Measurements from ENCODE around the gene EML2.
A peak's percentile ranks its signal among the peaks of the same experiment; 100 is the strongest.

The EML2 gene

DNA sequence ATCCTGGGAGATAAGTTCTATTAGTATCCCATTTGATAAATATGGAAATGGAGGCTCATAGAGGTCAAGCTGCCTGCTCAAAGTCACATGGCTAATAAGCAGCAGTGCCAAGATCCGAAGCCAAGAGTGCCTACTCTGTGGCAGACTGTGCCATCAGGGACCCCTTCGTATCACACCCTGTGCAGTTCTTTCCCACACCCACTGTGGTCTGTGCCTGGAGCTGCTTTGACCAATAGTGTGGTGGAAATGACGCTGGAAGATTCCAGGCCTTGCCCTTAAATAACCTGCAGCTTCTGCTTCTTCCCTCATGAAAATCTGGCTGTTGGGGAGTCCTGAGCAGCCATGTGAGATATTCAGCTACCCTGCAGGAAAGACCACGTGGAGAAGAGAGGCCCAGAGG is 64.7 kb downstream of the EML2 start:
- H3K4me3 ChIP-seq (ENCODE audit: low read length), result peak overlapping the region; percentile 17; the same call in 1 of the 2 replicates
- TF ChIP-seq, protein P1, sequence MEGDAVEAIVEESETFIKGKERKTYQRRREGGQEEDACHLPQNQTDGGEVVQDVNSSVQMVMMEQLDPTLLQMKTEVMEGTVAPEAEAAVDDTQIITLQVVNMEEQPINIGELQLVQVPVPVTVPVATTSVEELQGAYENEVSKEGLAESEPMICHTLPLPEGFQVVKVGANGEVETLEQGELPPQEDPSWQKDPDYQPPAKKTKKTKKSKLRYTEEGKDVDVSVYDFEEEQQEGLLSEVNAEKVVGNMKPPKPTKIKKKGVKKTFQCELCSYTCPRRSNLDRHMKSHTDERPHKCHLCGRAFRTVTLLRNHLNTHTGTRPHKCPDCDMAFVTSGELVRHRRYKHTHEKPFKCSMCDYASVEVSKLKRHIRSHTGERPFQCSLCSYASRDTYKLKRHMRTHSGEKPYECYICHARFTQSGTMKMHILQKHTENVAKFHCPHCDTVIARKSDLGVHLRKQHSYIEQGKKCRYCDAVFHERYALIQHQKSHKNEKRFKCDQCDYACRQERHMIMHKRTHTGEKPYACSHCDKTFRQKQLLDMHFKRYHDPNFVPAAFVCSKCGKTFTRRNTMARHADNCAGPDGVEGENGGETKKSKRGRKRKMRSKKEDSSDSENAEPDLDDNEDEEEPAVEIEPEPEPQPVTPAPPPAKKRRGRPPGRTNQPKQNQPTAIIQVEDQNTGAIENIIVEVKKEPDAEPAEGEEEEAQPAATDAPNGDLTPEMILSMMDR (IDR thresholded peaks at IDR 0.05; ENCODE audit: low read length), result no peak
- TF ChIP-seq EZH2phosphoT487 (IDR thresholded peaks at IDR 0.05; ENCODE audit: low read length) (no peak), EZH2 (optimal IDR thresholded peaks at IDR 0.05; ENCODE audit: low read depth, low read length) (no peak)

DNA sequence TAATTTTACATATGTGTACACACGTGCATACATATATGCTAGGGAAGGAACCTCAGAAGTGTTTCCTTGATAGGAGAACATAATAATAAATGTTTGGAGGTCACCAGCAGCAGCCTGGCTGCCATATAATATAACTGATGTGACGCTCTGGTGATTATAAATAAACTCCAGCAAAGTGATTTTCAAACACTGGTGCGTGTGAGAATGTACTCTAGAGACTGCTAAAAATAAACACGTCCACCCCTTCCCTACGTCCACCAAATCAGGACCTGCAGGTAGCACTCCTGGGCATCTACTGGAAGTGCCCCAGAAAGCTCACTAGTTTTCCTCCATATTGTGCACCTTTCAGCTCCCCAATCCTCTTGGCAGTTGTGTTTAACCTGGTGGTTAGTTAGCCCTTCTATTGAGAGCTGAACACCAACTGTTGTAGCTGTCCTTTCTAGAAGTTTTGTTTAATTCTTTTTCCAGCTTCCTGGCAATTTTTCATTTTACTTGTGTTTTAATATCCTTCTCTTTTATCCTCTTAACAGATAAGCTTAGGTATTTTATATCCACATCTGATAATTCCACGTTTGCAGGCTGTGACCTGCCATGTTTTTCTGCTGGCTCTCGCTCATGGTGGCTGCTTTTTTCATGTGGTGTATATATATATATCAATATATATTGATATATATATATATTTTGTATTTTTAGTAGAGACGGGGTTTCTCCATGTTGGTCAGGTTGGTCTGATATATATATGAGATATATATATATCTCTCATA is 67.6 kb downstream of the EML2 start:
- H3K9me3 ChIP-seq (replicated peaks; ENCODE audit: insufficient read depth, low read length), result no peaks in the 10 kb centered on the region
- H3K9me2 ChIP-seq (replicated peaks; ENCODE audit: insufficient read depth, low read length), result no peaks in the 10 kb centered on the region
- H3K9ac ChIP-seq (ENCODE audit: low read length), result no peak overlapping the region
- TF ChIP-seq EZH2 (optimal IDR thresholded peaks at IDR 0.05; ENCODE audit: low read depth, low read length) (no peak), EZH2phosphoT487 (IDR thresholded peaks at IDR 0.05; ENCODE audit: low read length) (no peak)
- TF ChIP-seq, protein P1 (IDR thresholded peaks at IDR 0.05; ENCODE audit: low read length), result no peak
- peaks cover 11% of the 10 kb centered on the region for H3F3A ChIP-seq (ENCODE audit: insufficient read depth, low read length)
- no peak overlapping the region for H3K27ac ChIP-seq (ENCODE audit: low read length)
- peaks cover 11% of the 10 kb centered on the region for H3K4me1 ChIP-seq (ENCODE audit: low read length)
- H3K4me3 ChIP-seq (ENCODE audit: low read length), result no peak overlapping the region
- H2AFZ ChIP-seq (ENCODE audit: low read length), result no peak overlapping the region
- no peak for DNase-seq
- no peaks in the 10 kb centered on the region for H4K20me1 ChIP-seq (ENCODE audit: insufficient read depth, low read length)
- H3K27me3 ChIP-seq (replicated peaks; ENCODE audit: insufficient read depth, low read length), result no peaks in the 10 kb centered on the region
- no peak overlapping the region for H3K4me2 ChIP-seq (ENCODE audit: low read depth, low read length)
- H3K79me2 ChIP-seq (ENCODE audit: low read length), result peaks cover 61% of the 10 kb centered on the region
- H3K36me3 ChIP-seq (replicated peaks; ENCODE audit: insufficient read depth, low read length), result no peaks in the 10 kb centered on the region

More for the DNA sequence above, 64.7 kb downstream of the EML2 start:
- Histone ChIP-seq H3F3A (ENCODE audit: insufficient read depth, low read length) (peaks cover 17% of the 10 kb centered on the region), H2AFZ (ENCODE audit: low read length) (0 out of 2 replicates have a peak overlapping the region, but pooled peaks have one; percentile 0), H3K36me3 (replicated peaks; ENCODE audit: insufficient read depth, low read length) (no peaks in the 10 kb centered on the region), H3K27ac (ENCODE audit: low read length) (peak overlapping the region; percentile 63; the same call in 1 of the 2 replicates), H3K9me3 (replicated peaks; ENCODE audit: insufficient read depth, low read length) (no peaks in the 10 kb centered on the region), H3K4me2 (ENCODE audit: low read depth, low read length) (peak overlapping the region; percentile 42; the same call in 1 of the 2 replicates), H3K79me2 (ENCODE audit: low read length) (peaks cover 59% of the 10 kb centered on the region), H3K4me1 (ENCODE audit: low read length) (peaks cover 11% of the 10 kb centered on the region), H3K27me3 (replicated peaks; ENCODE audit: insufficient read depth, low read length) (no peaks in the 10 kb centered on the region), H4K20me1 (ENCODE audit: insufficient read depth, low read length) (no peaks in the 10 kb centered on the region), H3K9ac (ENCODE audit: low read length) (peak overlapping the region; percentile 12; the same call in 1 of the 2 replicates), H3K9me2 (replicated peaks; ENCODE audit: insufficient read depth, low read length) (no peaks in the 10 kb centered on the region)
- no peak for DNase-seq

DNA sequence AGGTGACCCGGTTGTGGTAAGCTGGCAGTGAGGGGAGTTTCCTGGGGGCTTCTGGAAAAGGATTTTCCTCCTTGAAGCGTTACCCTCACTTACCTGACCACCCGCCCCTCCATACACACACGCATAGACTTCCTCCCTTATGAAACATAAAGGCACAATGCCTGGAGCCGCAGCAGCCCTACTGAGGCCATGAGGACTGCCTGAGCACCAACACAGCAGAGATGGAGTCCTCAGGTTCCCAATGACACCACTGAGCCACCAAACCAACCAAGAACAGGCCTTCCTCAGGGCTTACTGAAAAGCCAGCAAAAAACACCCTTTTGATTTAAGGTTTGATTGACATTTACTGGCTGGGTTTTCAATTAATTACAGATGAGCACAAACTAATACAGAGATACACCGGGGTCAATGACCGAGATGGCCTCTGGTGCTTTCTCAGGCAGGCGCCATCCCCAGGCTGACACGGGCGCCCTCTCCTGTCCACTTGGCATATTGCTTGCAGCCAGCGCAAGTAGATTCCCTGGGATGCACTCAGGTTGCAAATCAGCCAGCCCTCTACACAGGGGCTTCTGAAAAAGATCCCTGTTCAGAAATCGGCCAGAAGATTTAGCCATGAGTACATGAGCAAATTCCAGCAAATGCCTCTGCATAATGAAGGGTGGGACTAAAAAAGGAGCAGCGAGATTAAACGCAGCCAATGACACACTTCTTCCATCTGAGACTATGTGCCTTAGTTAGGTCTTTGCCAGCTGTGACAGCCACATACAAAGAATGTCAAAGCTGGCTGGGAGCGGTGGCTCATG is 69.4 kb downstream of the EML2 start:
- Histone ChIP-seq H3K4me1 (ENCODE audit: low read length) (peaks cover 5% of the 10 kb centered on the region), H3K4me3 (ENCODE audit: low read length) (no peak overlapping the region), H3K27ac (ENCODE audit: low read length) (no peak overlapping the region), H3K9me3 (replicated peaks; ENCODE audit: insufficient read depth, low read length) (no peaks in the 10 kb centered on the region), H3K36me3 (replicated peaks; ENCODE audit: insufficient read depth, low read length) (no peaks in the 10 kb centered on the region), H3K4me2 (ENCODE audit: low read depth, low read length) (no peak overlapping the region), H3F3A (ENCODE audit: insufficient read depth, low read length) (peaks cover 2% of the 10 kb centered on the region; the same call in 1 of the 2 replicates), H3K9ac (ENCODE audit: low read length) (no peak overlapping the region), H2AFZ (ENCODE audit: low read length) (no peak overlapping the region), H3K27me3 (replicated peaks; ENCODE audit: insufficient read depth, low read length) (no peaks in the 10 kb centered on the region), H3K79me2 (ENCODE audit: low read length) (peaks cover 54% of the 10 kb centered on the region), H4K20me1 (ENCODE audit: insufficient read depth, low read length) (no peaks in the 10 kb centered on the region), H3K9me2 (replicated peaks; ENCODE audit: insufficient read depth, low read length) (no peaks in the 10 kb centered on the region)
- TF ChIP-seq EZH2phosphoT487 (IDR thresholded peaks at IDR 0.05; ENCODE audit: low read length) (no peak), EZH2 (optimal IDR thresholded peaks at IDR 0.05; ENCODE audit: low read depth, low read length) (no peak)
- TF ChIP-seq, protein P1 (IDR thresholded peaks at IDR 0.05; ENCODE audit: low read length), result peak; percentile 71
- DNase-seq, result peak; percentile 51
